ENCODE measurements around the gene GINS2.

Gene GINS2

GRCh38 chr16:85628265-85628556 is 60.5 kb downstream of the GINS2 start:
- DNase-seq (ENCODE audit: low read depth in 2 of 2, low spot score in 1 of 2): no peak

GRCh38 chr16:85627526-85628264 is 61.1 kb downstream of the GINS2 start:
- no peak for DNase-seq (ENCODE audit: low read depth in 2 of 2, low spot score in 1 of 2)

GRCh38 chr16:85627089-85627488 is 61.7 kb downstream of the GINS2 start:
- no peak for DNase-seq (ENCODE audit: low read depth in 2 of 2, low spot score in 1 of 2)
